Liver (tissue), 9 donors: ENCODE measurements around the gene KAT7. TPM values are rescaled to one million over a fixed set of nuclear protein-coding genes. Genes with fewer than 3 reads are reported as not detected.

ENCODE experiments used
- DNase-seq: peaks from one replicate; pipeline ENCODE4 v3.0.0-alpha.2; 2017; ENCODE audit warnings: low spot score
- H3K27ac ChIP-seq, 2 donors: one replicate each; pipeline ENCODE4 v1.7.0; 2013; ENCODE audit warnings: inconsistent platforms in 2 of 2, low read length in 2 of 2, control low read depth in 1 of 2, low read depth in 1 of 2, mild to moderate bottlenecking in 1 of 2
- H3K27me3 ChIP-seq, 4 donors: one replicate each; pipeline versions ENCODE4 v1.6.1 to v1.7.0; 2013; ENCODE audit warnings: low read length in 3 of 4, inconsistent platforms in 1 of 4, mild to moderate bottlenecking in 1 of 4, moderate library complexity in 1 of 4; ENCODE audit not compliant: control insufficient read depth in 4 of 4, insufficient read depth in 4 of 4
- H3K36me3 ChIP-seq, 4 donors: one replicate each; pipeline versions ENCODE4 v1.6.1 to v1.7.0; 2013; ENCODE audit warnings: low read length in 3 of 4, mild to moderate bottlenecking in 3 of 4, low read depth in 1 of 4, moderate library complexity in 1 of 4; ENCODE audit not compliant: control insufficient read depth in 4 of 4, insufficient read depth in 3 of 4
- H3K4me1 ChIP-seq, 4 donors: one replicate each; pipeline versions ENCODE4 v1.6.1 to v1.7.0; 2013; ENCODE audit warnings: low read length in 3 of 4, mild to moderate bottlenecking in 3 of 4, moderate library complexity in 1 of 4; ENCODE audit not compliant: control insufficient read depth in 4 of 4, insufficient read depth in 4 of 4
- H3K4me3 ChIP-seq, 3 donors: one replicate each; pipeline versions ENCODE4 v1.6.1 to v1.7.0; 2013; ENCODE audit warnings: low read length in 3 of 3, control low read depth in 1 of 3, low read depth in 1 of 3, mild to moderate bottlenecking in 1 of 3
- H3K9ac ChIP-seq, 2 donors: one replicate each; pipeline ENCODE4 v1.7.0; 2013; ENCODE audit warnings: low read length in 2 of 2, mild to moderate bottlenecking in 2 of 2, moderate library complexity in 2 of 2, control low read depth in 1 of 2, low read depth in 1 of 2
- H3K9me3 ChIP-seq, 4 donors: one replicate each; pipeline versions ENCODE4 v1.6.1 to v1.7.0; 2013; ENCODE audit warnings: low read length in 3 of 4; ENCODE audit not compliant: control insufficient read depth in 4 of 4
- EGR1 ChIP-seq, 2 donors: IDR thresholded peaks; 2 replicates each; pipeline ENCODE4 v1.6.1; 2016 to 2018; ENCODE audit warnings: antibody characterized with exemption in 2 of 2, low read depth in 2 of 2
- FOXA1 ChIP-seq: IDR thresholded peaks from 2 replicates; pipeline ENCODE4 v1.6.1; 2016; ENCODE audit warnings: antibody characterized with exemption
- FOXA2 ChIP-seq: IDR thresholded peaks from 2 replicates; pipeline ENCODE4 v1.6.1; 2016; ENCODE audit warnings: antibody characterized with exemption
- GABPA ChIP-seq, 2 donors: IDR thresholded peaks in 1 of 2; conservative IDR thresholded peaks in 1 of 2; 2 replicates each; pipeline ENCODE4 v1.6.1; 2016; ENCODE audit warnings: antibody characterized with exemption in 2 of 2, mild to moderate bottlenecking in 1 of 2, moderate library complexity in 1 of 2
- HNF4A ChIP-seq, 2 donors: conservative IDR thresholded peaks; 2 replicates each; pipeline ENCODE4 v1.6.1; 2016; ENCODE audit warnings: antibody characterized with exemption in 2 of 2, mild to moderate bottlenecking in 2 of 2
- HNF4G ChIP-seq: IDR thresholded peaks from 2 replicates; pipeline ENCODE4 v1.6.1; 2016; ENCODE audit warnings: antibody characterized with exemption
- JUND ChIP-seq, 2 donors: IDR thresholded peaks; 2 replicates each; pipeline ENCODE4 v1.6.1; 2016; ENCODE audit warnings: antibody characterized with exemption in 2 of 2
- NR2F2 ChIP-seq: IDR thresholded peaks from 2 replicates; pipeline ENCODE4 v1.6.1; 2016; ENCODE audit warnings: antibody characterized with exemption
- RAD21 ChIP-seq, 2 donors: IDR thresholded peaks; 2 replicates each; pipeline ENCODE4 v1.6.1; 2016; ENCODE audit warnings: antibody characterized with exemption in 2 of 2, mild to moderate bottlenecking in 2 of 2
- RXRA ChIP-seq, 2 donors: IDR thresholded peaks; 2 replicates each; pipeline ENCODE4 v1.6.1; 2017 to 2018; ENCODE audit warnings: antibody characterized with exemption in 2 of 2, mild to moderate bottlenecking in 1 of 2
- SP1 ChIP-seq: IDR thresholded peaks from 2 replicates; pipeline ENCODE4 v1.6.1; 2018; ENCODE audit warnings: antibody characterized with exemption, mild to moderate bottlenecking
- TAF1 ChIP-seq: conservative IDR thresholded peaks from 2 replicates; pipeline ENCODE4 v1.6.1; 2016; ENCODE audit warnings: antibody characterized with exemption, mild to moderate bottlenecking
- YY1 ChIP-seq: IDR thresholded peaks from 2 replicates; pipeline ENCODE4 v1.6.1; 2016; ENCODE audit warnings: antibody characterized with exemption, mild to moderate bottlenecking
- WGBS: extraction: QIAGEN DNeasy Blood & Tissue Kit; methylation state at CpG from one replicate; pipeline ENCODE4 v1.1.7; 2013; 5-methylcytosine and 5-hydroxymethylcytosine counted together
- polyA plus RNA-seq, 2 donors: library from polyadenylated mRNA; stranded (reverse) in 1 of 2; unstranded in 1 of 2; fragments of 200-250 nt in 1 of 2; fragments of >200 nt in 1 of 2; fragmentation: Nextera tagmentation in 1 of 2; extraction: Ambion mirVana in 1 of 2; gene quantifications; one replicate each; pipeline versions ENCODE4 v1.2.1 to v1.2.3, GENCODE V29; 2013 to 2015
- total RNA-seq, 2 donors: library from RNA; depleted of rRNA; stranded (reverse); fragments of >200 nt; gene quantifications; one replicate each; pipeline ENCODE4 v1.2.3, GENCODE V29; 2014
- TF ChIP-seq, protein P1 (sequence below): IDR thresholded peaks from 2 replicates; pipeline ENCODE4 v1.6.1; 2016; ENCODE audit warnings: antibody characterized with exemption, mild to moderate bottlenecking
- TF ChIP-seq, protein P2 (sequence below): IDR thresholded peaks from 2 replicates; pipeline ENCODE4 v1.6.1; 2016; ENCODE audit warnings: antibody characterized with exemption
- TF ChIP-seq, protein P3 (sequence below): IDR thresholded peaks from 2 replicates; pipeline ENCODE4 v1.6.1; 2016; ENCODE audit warnings: antibody characterized with exemption
- TF ChIP-seq, protein P4 (sequence below): fragments of 150-350 bp; IDR thresholded peaks from 2 replicates; pipeline ENCODE4 v1.5.1; 2017; ENCODE audit warnings: improper control_type of control experiment, low read depth, low read length; ENCODE audit not compliant: missing input control
- TF ChIP-seq, protein P5 (sequence below): IDR thresholded peaks from 2 replicates; pipeline ENCODE4 v1.6.1; 2016; ENCODE audit warnings: antibody characterized with exemption
- donor health status: healthy.
- donor health status: healthy.
- donor health status: healthy.
- donor health status: healthy.
- donor health status: healthy.

Gene KAT7
- total and polyA plus RNA-seq, 4 donors, result 6.1 to 24.2 (median 12.6) TPM

DNA sequence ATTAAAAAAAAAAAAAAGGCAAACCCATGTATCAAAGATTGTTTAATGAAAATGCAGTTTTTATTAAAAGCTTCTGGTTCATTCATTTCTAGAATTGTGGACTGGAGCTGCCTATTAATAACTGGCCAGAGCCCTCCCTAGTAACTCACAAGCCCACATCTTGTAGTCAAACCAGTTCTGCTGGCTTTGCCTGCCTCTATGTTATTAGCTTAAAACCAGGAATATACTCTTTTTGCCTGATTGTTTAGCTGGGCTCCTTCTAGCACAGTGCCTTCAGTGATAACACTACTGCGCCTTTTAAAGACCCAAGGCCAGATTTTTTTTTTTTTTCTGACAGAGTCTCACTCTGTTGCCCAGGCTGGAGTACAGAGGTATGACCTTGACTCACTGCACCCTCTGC lies 33.4 kb downstream of the KAT7 start:
- DNase-seq, result no peak
- no peaks in the 10 kb centered on the region for H3K4me1 ChIP-seq
- H3K9me3 ChIP-seq, result no peaks in the 10 kb centered on the region
- H3K36me3 ChIP-seq, result peaks cover 6 to 73% (median 70%) of the 10 kb centered on the region in 4 donors
- H3K4me3 ChIP-seq, result no peak overlapping the region
- H3K27me3 ChIP-seq, result no peaks in the 10 kb centered on the region
- WGBS, result 94% methylated on average over 1 of the region's 1 CpG
- H3K9ac ChIP-seq, result no peak overlapping the region
- no peak overlapping the region for H3K27ac ChIP-seq
- no peak for TF ChIP-seq TAF1
- TF ChIP-seq, protein P1, sequence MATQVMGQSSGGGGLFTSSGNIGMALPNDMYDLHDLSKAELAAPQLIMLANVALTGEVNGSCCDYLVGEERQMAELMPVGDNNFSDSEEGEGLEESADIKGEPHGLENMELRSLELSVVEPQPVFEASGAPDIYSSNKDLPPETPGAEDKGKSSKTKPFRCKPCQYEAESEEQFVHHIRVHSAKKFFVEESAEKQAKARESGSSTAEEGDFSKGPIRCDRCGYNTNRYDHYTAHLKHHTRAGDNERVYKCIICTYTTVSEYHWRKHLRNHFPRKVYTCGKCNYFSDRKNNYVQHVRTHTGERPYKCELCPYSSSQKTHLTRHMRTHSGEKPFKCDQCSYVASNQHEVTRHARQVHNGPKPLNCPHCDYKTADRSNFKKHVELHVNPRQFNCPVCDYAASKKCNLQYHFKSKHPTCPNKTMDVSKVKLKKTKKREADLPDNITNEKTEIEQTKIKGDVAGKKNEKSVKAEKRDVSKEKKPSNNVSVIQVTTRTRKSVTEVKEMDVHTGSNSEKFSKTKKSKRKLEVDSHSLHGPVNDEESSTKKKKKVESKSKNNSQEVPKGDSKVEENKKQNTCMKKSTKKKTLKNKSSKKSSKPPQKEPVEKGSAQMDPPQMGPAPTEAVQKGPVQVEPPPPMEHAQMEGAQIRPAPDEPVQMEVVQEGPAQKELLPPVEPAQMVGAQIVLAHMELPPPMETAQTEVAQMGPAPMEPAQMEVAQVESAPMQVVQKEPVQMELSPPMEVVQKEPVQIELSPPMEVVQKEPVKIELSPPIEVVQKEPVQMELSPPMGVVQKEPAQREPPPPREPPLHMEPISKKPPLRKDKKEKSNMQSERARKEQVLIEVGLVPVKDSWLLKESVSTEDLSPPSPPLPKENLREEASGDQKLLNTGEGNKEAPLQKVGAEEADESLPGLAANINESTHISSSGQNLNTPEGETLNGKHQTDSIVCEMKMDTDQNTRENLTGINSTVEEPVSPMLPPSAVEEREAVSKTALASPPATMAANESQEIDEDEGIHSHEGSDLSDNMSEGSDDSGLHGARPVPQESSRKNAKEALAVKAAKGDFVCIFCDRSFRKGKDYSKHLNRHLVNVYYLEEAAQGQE, result no peak
- no peak for TF ChIP-seq FOXA2
- TF ChIP-seq, protein P2, sequence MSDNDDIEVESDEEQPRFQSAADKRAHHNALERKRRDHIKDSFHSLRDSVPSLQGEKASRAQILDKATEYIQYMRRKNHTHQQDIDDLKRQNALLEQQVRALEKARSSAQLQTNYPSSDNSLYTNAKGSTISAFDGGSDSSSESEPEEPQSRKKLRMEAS, result no peak
- TF ChIP-seq JUND (IDR thresholded peaks at IDR 0.05), result no peak
- TF ChIP-seq, protein P3, sequence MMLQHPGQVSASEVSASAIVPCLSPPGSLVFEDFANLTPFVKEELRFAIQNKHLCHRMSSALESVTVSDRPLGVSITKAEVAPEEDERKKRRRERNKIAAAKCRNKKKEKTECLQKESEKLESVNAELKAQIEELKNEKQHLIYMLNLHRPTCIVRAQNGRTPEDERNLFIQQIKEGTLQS, result no peak
- TF ChIP-seq SP1, result no peak
- TF ChIP-seq HNF4A (conservative IDR thresholded peaks at IDR 0.05), result no peak
- TF ChIP-seq, protein P4, sequence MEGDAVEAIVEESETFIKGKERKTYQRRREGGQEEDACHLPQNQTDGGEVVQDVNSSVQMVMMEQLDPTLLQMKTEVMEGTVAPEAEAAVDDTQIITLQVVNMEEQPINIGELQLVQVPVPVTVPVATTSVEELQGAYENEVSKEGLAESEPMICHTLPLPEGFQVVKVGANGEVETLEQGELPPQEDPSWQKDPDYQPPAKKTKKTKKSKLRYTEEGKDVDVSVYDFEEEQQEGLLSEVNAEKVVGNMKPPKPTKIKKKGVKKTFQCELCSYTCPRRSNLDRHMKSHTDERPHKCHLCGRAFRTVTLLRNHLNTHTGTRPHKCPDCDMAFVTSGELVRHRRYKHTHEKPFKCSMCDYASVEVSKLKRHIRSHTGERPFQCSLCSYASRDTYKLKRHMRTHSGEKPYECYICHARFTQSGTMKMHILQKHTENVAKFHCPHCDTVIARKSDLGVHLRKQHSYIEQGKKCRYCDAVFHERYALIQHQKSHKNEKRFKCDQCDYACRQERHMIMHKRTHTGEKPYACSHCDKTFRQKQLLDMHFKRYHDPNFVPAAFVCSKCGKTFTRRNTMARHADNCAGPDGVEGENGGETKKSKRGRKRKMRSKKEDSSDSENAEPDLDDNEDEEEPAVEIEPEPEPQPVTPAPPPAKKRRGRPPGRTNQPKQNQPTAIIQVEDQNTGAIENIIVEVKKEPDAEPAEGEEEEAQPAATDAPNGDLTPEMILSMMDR, result no peak
- TF ChIP-seq, protein P5, sequence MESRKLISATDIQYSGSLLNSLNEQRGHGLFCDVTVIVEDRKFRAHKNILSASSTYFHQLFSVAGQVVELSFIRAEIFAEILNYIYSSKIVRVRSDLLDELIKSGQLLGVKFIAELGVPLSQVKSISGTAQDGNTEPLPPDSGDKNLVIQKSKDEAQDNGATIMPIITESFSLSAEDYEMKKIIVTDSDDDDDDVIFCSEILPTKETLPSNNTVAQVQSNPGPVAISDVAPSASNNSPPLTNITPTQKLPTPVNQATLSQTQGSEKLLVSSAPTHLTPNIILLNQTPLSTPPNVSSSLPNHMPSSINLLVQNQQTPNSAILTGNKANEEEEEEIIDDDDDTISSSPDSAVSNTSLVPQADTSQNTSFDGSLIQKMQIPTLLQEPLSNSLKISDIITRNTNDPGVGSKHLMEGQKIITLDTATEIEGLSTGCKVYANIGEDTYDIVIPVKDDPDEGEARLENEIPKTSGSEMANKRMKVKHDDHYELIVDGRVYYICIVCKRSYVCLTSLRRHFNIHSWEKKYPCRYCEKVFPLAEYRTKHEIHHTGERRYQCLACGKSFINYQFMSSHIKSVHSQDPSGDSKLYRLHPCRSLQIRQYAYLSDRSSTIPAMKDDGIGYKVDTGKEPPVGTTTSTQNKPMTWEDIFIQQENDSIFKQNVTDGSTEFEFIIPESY, result no peak
- no peak for TF ChIP-seq HNF4G
- TF ChIP-seq NR2F2, result no peak
- TF ChIP-seq FOXA1, result no peak
- no peak for TF ChIP-seq GABPA (IDR thresholded peaks at IDR 0.05 in 1 of 2, conservative IDR thresholded peaks at IDR 0.05 in 1 of 2)
- TF ChIP-seq RXRA (IDR thresholded peaks at IDR 0.05), result no peak
- no peak for TF ChIP-seq YY1
- TF ChIP-seq EGR1 (IDR thresholded peaks at IDR 0.05; ENCODE audit: low read depth in 2 of 2), result no peak

DNA sequence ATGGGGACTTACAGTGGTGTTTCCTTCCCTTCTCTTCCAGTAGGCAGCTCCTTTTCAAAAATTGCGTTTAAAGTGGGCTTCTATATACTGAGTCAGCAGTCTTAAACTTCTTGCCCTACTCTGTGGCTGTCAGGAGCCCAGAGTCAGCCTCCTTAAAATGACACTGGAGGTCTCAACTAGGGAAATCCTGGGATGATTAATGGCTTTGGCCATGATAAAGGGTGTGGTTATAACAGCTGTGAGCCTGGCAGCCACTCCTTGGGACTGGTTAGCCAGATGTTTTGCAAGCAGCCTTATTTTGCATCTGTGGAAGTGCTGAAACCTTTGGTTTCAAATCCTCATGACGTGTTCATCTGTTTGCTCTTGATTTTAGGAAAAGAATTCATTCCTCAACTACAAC lies 34.3 kb downstream of the KAT7 start:
- H3K27me3 ChIP-seq, result no peaks in the 10 kb centered on the region
- no peak overlapping the region for H3K27ac ChIP-seq
- H3K9me3 ChIP-seq, result no peaks in the 10 kb centered on the region
- DNase-seq, result no peak
- H3K4me3 ChIP-seq, result no peak overlapping the region
- peaks cover 6 to 72% (median 69%) of the 10 kb centered on the region in 4 donors for H3K36me3 ChIP-seq
- H3K4me1 ChIP-seq, result no peaks in the 10 kb centered on the region
- 82% methylated on average over 2 of the region's 2 CpGs for WGBS
- no peak for TF ChIP-seq HNF4G
- no peak for TF ChIP-seq RAD21 (IDR thresholded peaks at IDR 0.05)
- TF ChIP-seq HNF4A (conservative IDR thresholded peaks at IDR 0.05), result no peak
- TF ChIP-seq FOXA2, result no peak
- H3K9ac ChIP-seq, result no peak overlapping the region
